Activated effector memory CD4-positive, alpha-beta T cell treated with anti-CD3 and anti-CD28 coated beads, Interleukin-2, amount 50 U/mL, for 16 hours (primary cell): ENCODE data around the gene TNFRSF1A.

Experiments used
- DNase-seq: peaks from one replicate; pipeline ENCODE4 v3.0.0-alpha.2; 2020

The TNFRSF1A gene

DNA sequence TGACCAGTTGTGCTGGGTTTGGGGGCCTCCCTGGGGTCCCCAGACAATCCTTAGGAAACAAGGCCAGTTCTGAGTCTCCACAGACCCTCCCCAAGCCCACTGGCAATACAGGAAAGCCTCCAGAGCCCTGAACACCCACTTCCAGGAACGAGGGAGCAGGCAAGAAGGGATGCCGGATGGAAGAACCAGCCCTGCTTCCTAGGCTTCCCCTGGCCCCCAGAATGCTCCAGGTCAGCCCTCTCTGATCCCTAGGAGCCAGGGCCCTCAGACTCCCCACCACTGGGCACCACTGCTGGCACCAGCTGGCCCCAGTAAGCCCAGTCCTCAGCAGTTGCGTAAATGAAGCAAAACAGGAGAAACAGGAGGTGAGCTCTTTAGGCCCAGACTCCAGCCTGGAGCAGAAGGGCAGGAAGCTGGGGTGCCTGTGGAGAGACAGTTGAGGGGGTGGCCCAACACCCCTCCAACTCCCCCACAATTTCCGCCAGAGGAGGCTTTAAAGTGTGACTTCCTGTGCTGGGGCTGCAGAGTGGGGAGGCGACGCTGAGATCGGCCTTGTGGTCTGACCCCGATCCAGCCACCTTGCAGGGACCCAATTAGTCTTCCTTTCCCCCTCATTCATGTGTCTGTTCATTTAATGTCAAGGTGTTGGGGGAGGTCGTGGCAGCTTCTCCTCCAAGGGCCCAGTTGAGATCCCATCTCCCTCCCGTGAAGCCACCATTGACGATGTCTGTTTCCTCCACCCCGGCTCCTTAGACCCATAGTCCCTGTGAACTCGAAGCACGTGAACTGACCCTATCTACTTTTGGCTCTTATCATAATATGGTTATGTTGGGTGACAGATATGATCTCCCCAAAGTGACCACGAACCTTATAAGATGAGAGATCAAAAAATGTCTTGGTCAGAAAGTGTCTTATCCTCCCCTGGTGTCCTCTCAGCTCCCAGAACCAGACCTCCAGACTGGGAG, 4.7 kb downstream of the TNFRSF1A start:
- peak; percentile 84 for DNase-seq

DNA sequence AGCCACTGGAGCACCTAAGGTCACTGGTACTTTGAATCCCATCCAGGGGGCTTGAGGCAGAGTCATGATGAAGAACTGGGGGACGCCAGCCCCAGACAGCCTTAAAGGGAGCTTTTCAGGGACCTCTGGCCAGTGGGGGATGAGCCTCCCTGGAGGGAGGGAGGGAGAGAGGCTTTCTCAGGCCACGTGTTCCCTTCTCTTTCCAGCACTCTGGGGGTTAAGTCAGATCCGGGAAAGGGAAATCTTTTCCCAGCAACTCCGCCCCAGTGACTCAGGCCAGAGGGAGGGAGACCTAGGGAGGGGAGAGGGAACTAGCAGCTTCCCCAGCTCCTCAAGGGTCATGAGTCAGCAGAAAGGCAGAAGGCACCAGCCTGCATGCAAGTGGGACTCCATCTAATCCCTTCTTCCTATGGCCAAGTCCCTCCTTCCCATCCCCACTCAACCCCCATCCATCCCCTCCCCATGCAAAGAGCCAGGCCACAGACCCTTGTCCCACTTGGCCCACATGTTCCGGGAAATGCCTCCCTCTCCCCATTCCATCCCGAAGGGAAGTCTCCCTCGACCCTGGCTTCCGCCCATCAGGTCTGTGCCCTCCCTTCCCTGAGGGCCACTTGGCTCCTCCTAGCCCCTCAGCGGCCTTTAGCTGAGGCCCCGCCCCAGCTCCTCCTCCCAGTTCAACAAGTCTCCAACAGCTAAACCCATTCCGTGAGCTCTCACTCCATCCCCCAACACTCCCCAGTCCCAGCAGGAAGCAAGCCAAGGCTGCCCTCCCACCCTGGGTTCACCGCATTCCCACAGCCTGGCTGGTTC, 5.6 kb downstream of the TNFRSF1A start:
- DNase-seq: peak; percentile 81

DNA sequence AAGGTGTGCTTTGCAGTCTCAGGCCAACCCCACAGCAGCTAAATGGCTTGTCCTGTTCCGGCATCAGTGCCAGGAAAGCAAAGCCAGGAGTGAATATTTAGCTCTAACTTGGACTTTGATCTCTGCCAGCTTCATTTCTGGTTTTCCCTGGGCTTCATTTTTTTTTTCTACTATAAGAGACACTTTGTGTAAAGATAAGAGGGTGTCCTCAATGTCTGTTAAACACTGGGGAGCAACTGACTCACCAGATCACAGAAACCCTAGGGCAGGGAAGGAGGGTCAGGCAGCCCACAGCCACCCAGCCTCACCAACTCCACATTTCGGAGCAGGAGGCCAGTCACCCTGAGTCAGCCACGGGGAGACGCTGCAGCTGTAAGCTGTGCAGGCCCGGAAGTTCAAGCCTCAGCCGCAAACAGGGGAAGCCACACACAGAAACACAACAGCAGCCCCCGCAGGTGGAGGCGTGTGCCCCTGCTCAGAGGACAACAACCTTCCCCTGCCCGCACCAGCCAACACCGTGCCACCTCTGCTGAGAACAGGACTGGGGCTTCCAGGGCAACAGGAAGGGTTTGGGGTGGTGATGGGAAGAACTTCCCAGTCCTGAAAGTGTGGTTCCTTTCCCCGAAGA, 6.3 kb downstream of the TNFRSF1A start:
- DNase-seq: peak; percentile 94

DNA sequence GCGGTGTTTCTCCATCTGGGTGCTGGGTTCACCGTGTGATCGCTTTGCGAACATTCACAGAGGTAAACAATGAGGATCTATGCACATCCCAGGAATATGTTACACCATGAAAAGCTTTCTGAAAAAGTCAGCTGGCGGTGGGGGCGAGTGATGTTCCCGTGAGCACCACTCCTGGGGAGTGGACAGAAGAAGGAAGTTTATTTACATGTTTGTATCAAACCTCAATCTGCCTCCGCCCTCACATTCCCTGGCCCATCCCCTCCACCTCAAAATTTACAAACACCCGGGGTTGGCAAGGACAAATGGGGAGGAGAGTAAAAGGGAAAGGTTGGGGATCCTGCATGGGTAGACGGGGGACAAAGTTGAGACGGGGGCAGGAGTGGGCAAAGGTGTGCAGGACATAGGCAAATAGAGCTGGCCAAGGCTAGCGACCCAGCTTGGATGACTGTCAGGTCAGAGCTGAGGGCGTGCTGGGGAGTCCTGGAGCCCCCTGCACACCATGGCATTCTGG, 6.9 kb downstream of the TNFRSF1A start:
- DNase-seq: no peak

DNA sequence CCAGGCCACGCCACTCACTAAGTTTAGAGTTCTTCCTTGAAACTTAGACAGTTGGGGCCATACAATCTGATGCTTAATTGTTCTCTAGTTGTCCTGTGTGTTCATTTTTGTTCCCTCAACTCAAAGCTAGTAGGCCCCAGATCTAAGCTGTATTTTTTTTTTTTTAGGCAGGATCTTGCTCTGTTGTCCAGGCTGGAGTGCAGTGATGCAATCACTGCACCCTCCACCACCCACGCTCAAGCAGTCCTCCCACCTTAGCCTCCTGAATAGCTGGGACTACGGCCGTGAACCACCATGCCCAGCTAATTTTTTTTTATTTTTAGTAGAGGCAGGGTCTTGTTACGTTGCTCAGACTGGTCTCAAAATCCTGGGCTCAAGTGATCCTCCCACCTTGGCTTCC, 7.5 kb downstream of the TNFRSF1A start:
- DNase-seq: no peak

DNA sequence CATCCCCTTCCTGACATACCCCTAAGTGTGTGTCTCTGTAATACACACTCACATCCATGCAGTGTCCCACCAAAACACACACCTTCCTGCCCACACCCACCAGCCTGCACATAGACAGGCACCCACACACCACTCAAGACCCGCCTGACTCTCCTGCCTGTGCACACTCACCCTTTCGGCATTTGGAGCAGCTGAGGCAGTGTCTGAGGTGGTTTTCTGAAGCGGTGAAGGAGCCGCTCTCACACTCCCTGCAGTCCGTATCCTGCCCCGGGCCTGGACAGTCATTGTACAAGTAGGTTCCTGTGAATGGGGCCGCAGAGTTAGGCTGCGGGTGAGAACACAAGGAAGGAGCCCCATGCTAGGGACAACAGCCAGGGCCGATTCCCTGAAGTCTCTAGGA, 8.3 kb downstream of the TNFRSF1A start:
- DNase-seq: no peak

DNA sequence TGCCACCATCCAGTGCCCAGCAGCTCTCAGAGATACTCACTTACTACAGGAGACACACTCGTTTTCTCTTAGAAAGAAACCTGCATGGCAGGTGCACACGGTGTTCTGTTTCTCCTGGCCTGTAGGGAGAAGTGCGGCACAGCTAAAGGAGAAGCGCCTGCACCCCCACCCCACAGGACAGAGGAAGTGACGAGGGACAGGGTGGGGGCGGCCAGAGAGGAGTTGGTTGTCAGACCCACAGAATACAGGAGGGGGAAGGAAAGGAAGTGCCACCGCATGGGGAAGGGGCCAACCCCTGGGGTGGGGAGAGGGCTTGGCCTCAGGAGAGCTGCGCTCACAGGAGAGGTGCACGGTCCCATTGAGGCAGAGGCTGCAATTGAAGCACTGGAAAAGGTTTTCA, 8.8 kb downstream of the TNFRSF1A start:
- no peak for DNase-seq

DNA sequence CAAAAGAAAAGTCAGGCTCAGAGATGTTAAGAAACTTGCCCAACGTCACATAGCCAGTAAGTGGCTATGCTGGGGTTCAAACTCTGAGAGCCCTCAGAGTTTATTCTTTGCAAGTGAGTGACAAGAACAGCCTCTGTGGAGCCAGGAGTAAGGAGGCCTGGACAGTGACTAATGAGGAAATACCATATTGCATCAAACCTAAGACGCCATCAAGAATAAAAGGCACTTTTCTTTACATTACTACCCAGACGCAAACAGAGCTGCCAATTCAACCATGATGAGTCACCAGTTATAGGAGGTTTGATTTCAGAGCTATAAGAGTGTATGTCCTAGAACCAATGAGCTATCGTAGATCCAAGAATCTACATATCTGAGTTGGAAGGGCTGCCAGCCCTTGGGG, 9.4 kb downstream of the TNFRSF1A start:
- DNase-seq: no peak

DNA sequence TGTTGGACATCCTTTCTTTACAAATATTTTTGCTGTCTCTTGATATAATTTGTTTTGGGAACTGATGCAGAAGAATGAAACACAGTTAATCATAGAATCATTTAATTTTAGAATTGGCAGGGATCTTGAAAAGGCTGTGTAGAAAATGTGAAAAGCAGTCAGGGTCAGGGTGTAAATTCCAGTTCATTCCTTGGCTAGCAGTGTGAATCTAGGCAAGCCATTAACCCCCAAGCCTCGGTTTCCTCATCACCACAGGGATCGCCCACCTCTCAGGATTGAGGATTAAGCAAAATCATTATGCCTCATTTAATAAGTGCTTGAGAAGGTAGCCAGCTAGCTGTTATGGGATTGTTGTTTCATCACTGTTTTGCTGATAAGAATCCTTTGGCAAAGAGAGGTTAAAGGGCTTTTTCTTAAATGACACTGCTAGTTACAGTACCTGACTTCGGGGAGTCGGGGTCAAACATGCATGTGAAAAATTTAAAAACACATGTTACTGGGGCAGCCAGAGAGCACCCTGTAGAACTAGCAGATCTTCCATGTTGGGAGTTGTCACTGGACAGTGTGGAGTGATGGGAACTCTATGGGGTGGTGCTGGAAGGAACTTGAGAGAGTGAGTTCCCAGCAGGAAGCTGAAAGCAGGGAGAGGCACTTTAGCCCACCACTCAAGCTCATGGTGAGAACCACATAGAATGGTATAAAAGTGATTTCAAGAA, 10.7 kb downstream of the TNFRSF1A start:
- no peak for DNase-seq

DNA sequence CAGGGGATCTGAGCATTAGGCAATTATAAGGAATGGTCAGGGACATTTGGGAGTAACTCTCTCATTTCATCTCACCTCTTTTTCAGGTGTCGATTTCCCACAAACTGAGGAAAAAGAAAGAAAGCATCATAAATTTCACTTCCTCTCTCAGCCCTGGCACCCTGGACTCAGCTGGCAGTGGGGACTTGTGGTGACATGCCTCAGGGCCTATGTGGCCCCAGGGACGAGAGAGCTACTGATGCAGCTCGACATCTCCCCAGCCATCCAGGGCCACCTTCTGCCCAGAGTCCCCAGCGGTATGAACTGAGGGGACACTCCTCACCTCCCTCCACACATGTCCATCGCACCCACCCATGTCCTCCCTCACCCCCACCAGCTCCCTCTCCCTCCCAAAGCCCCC, 11.7 kb downstream of the TNFRSF1A start:
- no peak for DNase-seq

DNA sequence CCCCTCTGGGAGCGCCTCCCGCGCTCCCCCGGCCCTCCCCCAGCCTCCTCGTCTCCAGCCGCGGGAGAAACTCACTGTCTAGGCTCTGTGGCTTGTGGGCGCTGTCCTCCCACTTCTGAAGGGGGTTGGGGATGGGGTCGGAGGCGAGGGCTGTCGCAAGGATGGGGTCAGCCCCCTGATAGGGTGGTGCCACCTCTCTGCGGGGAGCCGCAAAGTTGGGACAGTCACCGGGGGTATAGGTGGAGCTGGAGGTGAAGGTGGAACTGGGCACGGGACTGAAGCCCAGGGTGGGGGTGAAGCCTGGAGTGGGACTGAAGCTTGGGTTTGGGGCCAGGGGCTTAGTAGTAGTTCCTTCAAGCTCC, 12.2 kb downstream of the TNFRSF1A start:
- DNase-seq: no peak

DNA sequence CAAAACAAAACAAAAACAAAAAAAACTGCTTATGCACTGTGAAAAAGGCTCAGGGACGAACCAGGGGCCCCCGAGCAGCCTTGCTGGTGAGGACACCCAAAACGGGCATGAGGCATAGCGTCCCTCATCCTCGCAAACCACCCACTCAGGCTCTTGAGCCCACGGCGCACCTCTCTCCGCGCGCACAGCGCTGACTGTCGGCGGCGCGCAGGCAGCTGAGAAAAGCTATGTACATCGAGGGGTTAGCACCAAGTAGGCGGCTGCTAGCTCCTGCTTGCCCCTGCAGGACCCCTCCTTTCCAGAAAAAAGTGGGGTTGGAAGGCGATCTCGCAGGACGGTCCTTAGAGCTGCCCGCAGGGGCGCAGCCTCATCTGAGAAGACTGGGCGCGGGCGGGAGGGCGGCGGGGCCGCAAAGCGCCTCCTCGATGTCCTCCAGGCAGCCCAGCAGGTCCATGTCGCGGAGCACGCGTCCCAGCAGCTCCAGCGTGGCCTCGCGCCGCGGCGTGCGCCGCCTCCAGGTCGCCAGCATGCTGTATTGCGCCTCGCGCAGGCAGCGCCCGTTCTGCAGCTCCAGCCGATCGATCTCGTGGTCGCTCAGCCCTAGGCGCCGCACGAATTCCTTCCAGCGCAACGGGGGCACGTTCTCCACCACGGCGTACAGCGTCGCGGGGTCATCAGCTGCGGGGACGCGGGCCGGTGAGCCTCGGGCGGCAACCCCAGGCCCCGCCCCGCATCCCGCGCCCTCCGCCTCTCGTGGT, 12.8 kb downstream of the TNFRSF1A start:
- DNase-seq: no peak

DNA sequence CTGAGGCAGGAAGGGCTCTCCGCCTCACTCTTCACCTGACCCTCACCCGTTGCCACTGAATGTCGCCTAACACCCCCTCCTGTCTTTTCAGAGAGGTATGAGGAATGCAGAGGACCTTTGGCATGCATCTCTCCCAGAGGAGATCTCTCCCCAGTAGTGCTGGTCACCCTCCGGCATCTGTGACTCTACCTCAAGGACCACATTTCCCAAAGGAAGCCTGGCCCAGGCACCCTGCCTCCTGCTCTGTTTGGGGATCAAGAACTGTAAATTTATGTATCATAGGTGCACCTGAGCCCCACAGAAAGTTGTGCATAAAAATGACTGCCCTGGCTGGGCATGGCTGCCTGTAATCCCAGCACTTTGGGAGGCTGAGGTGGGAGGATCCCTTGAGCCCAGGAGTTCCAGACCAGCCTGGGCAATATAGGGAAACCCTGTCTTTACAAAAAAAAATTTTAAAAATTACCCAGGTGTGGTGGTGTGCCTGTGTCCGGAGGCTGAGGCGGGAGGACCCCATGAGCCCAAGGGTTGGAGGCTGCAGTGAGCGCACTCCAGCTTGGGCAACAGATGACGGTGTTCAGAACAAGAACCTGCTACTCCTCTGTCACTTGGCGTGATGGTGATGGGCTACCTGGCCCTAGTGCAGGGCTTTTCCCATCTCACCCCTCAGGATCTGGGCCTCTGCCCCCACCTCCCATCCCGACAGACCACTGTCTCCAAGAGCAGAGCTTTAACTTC, 13.7 kb downstream of the TNFRSF1A start:
- no peak for DNase-seq

DNA sequence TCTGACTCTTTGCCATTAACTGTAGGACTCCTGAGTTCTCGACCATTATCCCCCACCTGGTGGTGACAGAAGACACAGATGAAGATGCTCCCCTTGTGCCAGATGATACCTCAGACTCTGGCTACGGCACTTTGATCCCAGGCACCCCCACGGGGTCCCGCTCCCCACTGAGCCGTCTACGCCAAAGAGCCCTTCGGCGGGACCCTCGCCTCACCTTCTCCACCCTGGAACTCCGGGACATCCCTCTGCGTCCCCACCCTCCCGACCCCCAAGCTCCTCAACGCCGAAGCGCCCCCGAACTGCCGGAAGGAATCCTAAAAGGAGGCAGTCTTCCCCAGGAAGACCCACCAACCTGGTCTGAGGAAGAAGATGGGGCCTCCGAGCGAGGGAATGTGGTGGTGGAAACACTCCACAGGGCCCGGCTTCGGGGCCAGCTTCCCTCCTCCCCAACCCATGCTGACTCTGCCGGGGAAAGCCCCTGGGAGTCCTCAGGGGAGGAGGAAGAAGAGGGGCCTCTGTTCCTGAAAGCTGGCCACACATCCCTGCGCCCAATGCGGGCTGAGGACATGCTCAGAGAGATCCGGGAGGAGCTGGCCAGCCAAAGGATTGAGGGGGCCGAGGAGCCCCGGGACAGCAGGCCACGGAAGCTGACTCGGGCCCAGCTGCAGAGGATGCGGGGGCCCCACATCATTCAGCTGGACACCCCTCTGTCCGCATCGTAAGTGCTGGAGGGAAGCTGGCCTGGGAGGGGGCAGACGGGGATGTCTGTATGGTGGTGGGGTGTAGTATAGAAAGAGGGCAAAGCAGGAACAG, 14.4 kb downstream of the TNFRSF1A start:
- no peak for DNase-seq

DNA sequence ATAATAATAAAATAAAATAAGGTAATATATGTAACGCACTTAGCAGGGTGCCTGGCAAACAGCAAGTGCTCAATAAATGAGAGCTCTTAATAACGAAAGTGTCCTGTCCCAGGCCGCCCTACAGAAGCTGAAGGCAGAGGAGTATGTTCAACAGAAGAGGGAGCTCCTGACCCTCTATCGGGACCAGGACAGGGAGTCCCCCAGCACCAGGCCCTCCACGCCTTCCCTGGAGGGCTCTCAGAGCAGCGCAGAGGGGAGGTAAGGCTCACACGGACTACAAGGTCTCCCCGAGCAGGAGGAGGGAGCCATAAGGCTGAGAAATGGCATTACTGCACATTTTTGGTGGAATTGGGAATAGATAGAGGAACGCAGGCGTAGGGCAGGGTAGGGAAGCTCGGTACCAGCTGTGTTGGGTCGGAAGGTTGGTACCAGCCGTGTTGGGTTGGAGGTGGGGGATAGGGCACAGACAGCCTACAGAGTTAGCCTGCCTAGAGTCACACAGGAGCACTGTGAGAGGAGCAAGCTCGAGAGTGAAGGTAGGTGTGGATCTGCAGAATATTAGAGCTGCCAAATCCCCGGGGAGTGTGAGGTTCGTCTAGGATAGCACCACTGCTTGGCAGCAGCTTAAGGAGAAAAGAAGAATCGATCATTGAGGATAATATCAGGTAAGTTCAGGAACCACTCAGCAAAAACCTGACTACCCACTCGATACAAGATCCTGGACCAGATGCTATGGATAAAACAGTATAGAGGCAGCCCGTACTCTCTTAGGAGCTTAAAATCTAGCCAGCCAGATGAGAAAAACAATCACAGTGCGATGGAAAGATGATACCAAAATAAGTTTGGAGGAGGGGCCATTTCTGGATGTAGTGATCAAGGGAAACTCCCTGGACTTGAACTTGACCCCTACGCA, 15.3 kb downstream of the TNFRSF1A start:
- no peak for DNase-seq

DNA sequence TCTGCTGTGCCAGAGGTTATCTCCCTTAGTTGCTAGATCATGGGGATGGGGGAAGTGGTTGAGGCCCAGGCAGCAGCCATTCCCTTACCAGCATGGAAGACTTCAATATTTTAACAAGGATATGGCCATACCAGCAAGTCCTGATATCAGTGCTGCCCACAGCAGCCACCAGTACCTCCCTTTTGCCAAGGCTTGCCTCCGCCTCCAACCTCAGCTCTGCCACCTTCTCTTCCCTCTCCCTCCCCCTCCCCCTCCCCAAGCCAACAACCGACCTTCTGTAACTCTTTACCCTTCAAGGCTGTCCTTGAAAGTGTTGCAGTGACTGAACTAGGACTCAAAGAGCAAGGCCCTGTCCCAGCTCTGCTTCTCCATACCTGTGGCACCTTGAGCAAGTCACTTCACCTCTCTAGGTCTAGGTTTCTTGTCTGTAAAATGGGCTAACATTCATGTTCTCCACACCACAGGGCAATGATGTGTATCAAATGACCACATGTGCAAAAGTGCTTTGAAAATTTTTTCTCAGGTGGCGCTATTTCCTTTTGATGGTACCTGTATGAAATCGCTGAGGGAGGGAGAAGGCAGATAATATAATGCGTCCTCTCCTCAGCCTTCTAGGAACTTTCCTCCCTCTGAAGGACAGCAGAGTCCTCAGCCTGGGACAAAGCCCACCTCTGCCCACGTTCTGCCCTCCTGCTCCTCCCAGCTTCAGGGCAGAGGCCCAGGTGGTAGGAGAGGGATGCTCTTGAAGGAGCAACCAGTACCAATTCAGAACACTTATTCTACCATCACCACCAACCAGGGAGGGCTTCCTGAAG, 16.7 kb downstream of the TNFRSF1A start:
- no peak for DNase-seq

DNA sequence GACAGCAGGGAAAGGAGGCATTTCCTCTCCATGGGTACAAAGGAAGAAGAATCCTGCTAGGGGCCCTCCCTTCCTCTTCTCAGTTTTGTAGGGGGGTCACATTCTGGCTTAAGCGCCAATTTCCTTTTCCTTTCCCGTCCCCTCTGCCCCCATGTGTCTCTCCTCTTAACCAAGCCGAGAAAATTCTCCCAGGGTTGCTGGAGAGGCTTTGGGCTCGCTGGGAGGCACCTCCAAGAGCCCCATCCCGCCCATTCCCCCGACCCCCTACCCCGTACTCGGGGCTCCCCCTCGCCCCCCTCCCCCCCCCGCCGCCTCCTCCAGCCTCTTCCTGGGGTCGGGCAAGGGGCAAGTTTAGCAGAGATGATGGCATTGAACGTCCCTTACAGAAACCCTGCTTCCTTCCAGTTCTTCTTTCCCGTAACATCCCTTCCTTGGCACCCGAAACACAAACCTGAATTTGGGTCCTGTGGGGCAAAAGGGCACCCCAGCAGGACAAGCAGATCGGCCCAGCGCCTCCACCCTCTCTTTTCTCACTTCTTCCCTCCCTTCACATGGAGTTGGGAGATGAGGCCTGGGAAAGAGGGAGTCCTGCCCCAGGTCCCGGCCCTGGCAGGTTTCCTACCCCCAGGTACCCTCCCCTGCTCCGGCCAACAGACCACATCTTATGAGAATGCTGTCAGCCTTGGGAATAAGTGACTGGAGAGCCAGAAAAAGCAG, 17.7 kb downstream of the TNFRSF1A start:
- DNase-seq: no peak
